NB4 (cell line): ENCODE results near the gene SRP9.

Experiments
- POLR2A ChIP-seq: IDR thresholded peaks from 2 replicates; pipeline ENCODE4 v1.6.1; 2011; ENCODE audit warnings: mild to moderate bottlenecking; ENCODE audit not compliant: insufficient read length; ENCODE audit errors: extremely low read depth
- TF ChIP-seq, protein P1 (sequence below): IDR thresholded peaks from one replicate; pipeline ENCODE4 v1.5.1; 2012; ENCODE audit warnings: low read depth, low read length

DNA sequence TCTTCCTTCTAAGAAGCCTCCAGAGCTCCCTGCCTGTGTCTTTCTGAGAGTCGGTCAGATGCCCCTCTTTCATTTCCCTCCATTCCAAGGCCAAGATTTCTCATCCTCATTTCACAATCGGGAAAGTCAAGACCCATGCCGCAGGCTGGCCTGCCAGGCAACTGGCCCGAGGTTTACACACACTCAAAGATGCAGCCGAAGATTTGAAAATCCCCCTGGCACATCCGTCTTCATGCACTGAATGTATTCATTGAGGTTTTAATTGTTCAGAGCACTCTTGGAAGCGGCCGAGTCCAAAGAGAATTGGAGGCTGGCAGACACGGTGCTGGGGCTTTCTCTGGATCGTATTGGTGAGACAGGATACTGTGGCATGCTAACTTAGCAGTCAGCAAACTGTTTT is 29.1 kb upstream of the SRP9 start:
- no peak for TF ChIP-seq POLR2A
- TF ChIP-seq, protein P1, sequence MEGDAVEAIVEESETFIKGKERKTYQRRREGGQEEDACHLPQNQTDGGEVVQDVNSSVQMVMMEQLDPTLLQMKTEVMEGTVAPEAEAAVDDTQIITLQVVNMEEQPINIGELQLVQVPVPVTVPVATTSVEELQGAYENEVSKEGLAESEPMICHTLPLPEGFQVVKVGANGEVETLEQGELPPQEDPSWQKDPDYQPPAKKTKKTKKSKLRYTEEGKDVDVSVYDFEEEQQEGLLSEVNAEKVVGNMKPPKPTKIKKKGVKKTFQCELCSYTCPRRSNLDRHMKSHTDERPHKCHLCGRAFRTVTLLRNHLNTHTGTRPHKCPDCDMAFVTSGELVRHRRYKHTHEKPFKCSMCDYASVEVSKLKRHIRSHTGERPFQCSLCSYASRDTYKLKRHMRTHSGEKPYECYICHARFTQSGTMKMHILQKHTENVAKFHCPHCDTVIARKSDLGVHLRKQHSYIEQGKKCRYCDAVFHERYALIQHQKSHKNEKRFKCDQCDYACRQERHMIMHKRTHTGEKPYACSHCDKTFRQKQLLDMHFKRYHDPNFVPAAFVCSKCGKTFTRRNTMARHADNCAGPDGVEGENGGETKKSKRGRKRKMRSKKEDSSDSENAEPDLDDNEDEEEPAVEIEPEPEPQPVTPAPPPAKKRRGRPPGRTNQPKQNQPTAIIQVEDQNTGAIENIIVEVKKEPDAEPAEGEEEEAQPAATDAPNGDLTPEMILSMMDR: no peak
